Kidney glomerular epithelial cell (primary cell): ENCODE measurements around the gene DOCK4.

Experiments used
- DNase-seq: peaks from one replicate; lab custom pipeline; 2025; lab: John Stamatoyannopoulos, UW

The DOCK4 gene

DNA sequence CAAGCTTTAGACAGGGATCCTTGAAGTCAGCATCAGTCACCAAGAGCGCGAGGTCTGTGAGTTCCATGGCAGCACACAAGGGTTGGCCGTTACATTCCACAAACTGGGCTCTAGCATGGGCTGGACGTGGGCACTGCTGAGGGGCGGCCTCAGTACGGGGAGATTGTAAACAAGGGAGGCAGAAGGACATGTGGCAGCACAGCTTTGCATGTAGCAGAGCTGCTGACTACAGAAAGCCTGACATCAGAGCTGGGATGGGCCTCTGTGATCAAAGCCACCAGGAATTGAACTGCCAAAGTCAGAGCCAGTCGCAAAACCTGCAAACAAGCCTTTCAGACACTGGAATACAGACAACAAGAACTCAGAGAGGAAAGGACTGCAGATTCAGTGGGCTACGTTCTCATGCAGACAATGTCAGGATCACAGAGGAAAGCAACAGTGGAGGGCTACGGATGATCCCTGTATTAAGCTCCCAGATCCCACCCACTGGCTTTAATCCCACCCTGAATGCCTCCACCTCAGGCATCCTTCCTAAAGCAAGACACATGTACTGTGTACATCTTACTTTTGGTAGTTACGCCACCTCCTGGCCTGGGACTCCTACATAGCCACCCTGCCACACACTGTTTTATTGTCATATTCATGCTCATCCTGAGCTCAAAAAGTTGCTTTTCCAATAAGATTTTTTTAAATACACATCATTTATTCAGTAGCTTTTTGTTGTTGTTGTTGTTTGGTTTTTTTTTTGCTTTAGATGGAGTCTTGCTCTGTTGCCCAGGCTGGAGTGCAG, 352.8 kb downstream of the DOCK4 start:
- DNase-seq: no peak

DNA sequence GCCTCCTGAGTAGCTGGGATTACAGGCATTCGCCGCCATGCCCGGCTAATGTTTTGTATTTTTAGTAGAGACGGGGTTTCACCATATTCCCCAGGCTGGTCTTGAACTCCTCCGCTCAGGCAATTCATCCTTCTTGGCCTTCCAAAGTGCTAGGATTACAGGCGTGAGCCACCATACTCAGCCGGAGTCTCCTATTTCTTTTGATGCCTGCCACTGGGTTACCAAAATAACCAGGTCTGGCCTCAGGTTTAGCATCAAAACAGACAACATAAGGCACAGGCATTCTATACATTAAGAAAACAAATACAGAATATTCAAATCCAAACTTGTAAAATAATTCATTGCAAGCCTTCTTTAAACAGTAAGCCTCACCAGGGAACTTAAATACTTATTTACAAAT, 354.1 kb downstream of the DOCK4 start:
- no peak for DNase-seq

DNA sequence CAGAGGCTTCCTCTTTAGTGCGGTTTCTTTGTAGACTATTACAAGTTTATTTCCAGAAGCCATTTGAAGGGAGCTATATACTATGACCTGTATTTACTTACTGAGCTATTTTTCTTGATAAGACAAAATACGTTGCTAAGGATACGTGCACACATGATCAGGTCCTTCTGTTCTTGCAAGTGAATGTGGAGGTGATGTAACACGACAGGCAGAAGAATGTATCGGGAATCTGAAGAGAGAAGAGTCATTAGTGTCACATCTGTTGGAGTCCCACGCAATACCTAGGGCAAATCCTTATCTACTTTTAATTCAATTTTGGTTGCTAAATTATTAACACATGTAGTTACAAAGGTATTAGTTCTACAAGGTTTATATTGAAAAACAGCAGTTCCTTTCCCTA, 359.3 kb downstream of the DOCK4 start:
- no peak for DNase-seq

DNA sequence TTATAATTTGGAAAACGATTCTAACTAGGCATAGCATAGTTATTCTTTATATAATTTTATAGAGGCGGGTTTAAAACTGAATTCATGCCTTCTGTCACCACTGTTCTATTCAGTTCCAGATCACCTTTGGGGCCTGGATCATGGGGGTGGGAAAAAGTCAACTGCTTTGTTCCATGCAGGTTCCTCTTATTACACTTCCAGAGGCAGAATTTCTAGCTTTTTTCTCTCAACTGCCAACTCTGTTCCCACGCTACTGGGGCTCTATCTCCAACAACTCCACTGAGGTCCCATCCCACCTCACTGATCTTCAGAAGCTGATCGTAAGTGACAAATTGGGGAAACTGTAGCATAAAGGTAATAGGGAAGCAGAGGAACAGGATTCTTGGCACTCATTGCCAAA, 360.3 kb downstream of the DOCK4 start:
- DNase-seq: no peak

DNA sequence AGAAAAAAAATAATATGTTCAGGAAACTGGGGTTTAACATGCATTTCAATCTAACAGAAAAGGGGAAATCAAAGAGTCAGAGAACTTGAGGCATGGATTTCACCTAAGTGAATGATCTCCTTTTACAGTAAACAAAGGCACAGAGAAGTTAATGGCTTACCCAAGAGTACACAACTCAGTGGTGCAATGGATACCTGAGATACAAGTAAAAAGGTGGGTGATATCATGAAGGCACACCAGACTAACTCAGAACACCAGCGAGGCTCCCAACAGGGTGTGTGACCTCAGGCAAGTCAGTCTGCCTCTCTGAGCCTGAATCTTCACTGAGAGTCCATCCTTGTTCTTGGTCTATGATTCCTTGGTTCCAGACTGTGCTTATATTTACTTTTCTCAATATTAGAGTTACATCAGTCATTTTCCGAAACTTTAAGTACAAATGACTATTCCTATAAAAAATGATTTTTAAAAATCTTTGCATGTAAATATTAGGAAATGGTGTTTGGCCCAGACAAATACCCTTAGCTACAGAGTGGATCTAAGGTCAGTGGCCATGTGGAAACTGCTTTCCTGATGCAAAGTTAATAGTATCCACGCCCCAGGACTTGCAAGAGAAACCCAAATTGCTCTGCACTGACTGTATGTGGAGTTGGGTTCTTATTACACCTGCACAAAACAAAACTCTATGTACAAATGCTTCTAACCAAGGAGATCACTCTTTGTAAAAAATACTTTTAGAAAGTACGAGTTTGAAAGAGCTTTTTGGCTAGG, 361.1 kb downstream of the DOCK4 start:
- no peak for DNase-seq

DNA sequence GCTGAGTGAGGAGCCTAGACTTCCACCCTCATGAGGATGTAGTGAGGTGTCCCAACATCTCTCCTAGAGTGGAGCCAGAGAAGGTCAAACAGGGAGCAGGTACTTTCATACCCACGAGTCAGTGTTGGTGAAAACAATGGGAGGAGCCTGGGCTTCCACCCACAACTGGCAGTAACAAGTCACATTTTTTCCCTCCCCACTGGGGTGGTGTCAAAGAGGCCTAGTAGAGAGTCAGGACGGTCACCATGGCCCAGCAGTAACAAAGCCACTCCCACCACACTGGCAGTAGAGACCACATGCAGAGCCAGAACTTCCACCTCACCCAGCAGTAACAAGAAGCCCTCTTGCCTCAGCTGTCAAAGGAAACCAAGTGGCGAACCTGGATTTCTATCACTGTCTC, 363.7 kb downstream of the DOCK4 start:
- DNase-seq: no peak

DNA sequence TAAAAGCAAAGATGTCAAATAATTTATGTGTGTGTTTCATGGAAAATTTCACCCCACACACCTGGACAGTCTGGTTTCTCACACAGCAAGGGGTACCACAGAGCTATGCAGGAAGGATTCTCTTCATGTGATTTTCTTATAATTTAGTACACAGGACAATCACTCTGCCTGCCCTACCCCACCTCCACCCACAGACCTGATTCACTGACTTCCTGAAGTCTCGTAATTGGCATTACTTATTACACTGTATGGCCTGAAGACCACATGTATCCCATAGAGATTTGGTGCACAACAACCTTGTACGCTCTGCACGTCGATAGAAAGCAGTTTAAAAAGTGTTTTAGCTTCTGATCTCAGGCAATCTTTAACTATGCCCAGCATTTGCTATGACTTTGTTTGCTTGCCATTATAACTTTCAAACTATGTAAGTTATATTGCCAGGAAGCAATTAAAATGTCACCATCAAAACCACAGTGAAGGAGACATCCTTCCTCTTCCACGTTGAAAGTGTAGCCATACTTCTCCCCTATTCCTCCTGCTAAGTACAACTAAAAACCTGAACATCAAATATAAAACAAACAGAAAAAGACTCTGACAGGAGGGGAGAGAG, 364.5 kb downstream of the DOCK4 start:
- no peak for DNase-seq

DNA sequence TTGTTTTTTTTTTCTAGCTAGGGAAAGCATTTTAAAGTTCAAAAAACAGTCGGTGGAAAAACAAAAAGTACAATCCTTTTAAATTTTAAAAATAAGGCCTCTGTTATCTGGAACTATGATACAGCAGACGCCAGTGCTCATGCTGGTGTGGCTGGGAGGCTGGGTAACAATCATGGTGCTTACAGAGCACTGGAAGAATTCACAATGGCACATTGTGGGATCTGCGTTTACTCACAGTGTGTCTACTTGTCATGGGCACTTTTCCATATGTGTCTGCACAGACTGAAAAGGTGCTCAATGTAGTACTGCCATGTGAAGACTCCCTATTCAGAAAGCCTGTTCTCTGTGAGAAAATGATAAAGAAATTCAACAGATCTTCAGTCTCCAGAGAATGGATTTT, 365.7 kb downstream of the DOCK4 start:
- DNase-seq: no peak

DNA sequence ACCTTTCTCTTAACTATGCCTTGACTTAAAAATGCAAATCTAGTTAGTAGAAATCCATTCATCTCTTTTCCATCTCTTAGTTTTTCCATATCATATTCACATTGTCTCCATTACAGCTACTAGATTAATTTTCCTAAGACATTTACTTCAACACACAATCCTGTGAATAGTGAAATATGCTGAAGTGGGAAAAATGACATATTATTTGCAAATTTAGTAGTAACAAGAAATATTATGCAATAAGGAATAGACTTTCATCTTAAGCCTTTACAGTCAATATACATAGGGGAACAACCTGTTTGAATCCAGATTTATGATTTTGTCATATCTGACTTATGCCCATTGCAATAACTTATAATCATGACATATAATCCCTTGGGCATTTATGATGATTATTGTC, 366.9 kb downstream of the DOCK4 start:
- DNase-seq: no peak

DNA sequence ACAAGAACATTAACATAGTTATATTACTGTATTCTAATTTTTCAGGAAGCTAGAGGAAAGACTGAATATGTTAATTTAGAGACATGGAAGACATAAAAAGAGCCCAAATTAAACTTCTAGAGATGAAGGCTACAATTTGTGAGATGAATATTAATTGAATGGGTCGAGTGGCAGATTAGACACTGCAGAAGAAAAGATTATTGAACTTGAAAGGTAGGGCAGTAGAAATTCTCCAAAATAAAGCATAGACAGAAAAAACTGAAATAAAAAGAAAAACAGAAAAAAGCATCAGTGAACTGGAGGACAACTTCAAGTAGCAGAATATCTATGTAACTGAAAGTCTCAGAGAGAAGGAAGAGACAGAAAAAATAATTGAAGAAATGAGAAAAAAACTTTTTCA, 369.6 kb downstream of the DOCK4 start:
- no peak for DNase-seq

DNA sequence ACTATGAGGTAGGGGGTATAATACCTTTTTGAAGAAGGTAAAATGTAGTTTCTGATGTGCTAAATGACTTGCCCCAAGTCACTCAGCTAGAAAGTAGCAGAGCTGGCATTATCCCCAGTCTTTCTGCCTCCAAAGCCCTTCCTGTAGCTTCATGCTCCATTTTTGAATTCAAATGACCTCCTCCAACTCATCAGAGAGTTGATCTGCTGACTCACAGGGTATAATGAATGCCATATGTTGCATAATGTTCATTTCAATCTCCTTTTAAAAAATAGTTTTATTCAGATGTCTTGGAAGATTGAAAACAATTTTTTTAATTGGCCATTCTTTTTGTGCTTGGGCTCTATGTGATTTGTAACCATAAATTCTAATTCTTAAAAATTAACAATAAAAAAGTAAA, 371.1 kb downstream of the DOCK4 start:
- DNase-seq: peak; percentile 2

DNA sequence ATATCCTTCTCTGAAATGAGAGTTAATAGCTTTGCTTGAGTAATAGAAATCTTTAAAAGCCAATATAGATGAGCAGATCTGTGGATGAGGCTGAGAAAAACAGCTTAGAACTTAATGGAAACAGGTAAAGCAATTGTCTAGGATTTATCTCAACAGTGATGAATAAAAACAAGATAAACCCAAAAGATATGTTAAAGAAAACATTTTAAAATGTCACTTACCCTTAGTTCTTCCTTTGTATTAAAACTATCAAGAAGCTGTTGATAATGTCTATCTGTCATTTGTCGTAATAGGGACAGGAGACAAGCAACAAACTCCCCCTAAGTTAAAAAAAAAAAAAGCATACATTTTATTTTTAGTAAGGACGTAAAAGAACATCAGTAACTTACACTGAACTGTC, 371.8 kb downstream of the DOCK4 start:
- DNase-seq: no peak

DNA sequence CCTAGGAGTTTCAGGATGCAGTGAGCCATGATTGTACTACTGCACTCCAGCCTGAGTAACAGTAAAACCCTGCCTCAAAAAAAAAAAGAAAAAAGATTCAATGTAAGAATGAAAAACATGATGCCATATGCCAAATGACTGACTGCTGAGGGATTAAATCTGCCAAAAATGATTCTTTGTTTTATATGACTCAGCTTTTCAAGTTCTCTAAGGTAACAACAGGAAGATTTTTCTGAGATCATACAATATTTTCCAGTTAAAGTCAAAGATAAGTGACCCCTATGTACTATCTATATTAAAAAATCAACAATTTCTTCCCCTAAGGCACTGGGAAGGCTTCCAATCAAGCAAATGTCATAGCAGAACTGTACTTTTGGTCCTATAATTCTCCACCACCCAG, 372.7 kb downstream of the DOCK4 start:
- DNase-seq: no peak

DNA sequence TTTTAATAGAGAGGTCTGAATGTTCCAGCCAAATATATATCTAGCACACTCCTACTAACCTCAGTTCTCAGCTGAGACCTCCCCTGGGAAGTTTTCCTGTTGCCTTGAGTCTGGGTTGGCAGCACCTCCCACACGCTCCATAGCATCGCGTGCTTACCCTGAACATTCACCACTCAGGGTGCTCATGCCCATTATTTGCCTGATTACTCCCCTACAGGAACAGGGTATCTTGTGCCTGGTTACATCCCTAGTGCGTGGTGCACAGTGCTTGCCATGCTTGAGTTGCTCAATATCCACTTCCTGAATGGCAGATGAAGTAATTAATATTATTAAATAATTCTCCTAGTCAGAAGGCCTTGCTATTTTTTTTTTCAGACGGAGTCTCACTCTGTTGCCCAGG, 374.0 kb downstream of the DOCK4 start:
- no peak for DNase-seq

DNA sequence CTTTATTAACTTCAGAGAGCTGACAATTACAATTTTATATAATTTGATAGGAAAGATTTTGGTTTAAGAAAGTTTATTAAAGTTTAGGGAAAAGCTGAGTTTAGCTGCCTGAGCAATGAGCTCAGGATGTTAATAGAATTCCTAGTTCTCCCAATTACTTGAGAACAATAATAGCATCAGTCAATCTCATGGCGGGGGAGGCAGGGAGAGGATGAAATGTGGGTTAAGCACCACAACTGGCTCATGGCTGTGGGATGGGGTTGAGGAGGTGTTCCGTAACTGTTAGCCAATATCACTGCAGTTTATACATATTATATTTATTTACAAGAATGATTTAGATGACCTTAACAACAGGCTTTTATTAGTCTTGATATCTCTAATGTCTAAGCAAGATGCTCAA, 377.0 kb downstream of the DOCK4 start:
- DNase-seq: no peak

DNA sequence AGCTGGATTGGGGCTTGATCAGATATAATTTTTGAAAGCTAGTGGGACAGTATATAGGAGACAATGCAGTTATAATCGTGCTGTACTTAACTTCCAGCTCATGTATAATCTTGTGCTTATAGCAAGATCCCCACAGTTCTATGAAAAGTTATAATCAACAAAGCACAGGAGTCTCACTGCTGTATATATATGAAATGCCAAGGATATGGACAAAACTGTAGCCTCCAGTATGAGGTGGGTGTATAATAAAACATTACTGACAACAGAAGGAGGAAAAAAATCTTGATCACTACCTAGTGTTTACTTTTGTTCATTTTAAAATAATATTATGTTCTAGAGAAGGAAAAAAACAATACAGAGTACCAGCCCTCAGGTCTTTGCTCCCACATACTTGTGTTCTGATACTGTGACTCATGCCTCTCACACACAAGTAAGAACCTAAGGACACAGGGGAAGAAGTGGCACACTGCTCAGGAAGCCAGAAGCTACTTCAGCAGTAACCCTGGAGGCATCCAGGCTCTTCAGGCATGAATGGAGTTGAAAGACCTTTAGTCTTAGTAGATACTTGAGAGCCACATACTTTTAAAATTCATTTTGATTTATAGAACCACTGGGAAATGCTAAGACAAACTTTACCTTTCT, 378.2 kb downstream of the DOCK4 start:
- peak; percentile 59 for DNase-seq

DNA sequence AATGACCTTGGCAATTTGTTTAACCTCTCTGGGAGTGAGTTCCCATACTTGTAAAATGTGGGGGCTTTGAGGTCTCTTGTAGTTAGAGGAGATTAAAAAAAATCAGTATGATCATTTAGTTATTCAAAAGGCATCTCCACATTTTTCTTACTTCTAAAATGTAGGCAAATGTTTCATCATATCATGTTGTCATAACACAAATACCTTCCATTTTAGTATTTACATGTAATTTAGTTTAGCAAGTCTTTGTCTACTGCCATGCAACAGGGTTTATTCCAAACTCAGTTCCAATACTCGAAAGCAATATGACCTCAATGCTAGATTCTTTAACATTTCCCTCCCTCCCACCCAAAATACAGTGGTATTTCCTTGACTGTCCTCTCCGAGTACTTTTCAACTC, 381.2 kb downstream of the DOCK4 start:
- no peak for DNase-seq

DNA sequence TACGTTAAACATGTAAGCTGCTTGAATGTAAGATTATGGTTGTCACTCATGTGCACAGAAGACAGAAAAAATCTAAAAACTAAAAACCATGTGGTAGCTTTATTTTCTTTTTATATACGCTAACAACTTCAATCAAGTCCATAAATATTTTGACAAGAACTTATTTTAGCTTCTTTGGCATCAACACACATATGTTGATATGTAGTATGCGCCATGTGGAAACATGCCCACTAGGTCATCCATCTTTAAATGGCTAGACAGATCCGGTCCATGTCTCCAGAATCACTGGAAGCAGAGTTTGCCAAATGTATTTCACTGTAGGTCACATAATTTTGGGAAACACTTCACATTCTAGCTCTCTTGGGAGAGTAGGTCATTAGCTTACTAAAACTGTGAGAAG, 382.4 kb downstream of the DOCK4 start:
- DNase-seq: no peak

DNA sequence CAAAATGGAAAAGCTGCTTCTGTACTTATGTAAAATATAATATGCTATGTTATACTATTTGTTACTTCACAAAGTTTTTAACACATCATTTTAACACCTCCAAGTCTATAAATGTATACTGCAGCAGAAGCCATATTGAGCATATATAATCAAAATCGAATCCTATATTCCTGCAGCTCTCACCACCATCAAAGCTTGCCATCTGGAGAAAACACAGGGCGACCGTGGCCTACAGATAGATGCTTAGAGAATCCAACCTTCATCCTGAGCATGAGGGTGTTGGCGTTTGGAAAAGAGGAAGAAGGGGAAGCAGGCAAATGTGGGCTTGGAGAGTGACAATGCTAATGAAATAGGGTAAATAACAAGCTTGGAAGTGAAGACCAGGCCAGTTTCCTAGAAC, 385.2 kb downstream of the DOCK4 start:
- DNase-seq: no peak

DNA sequence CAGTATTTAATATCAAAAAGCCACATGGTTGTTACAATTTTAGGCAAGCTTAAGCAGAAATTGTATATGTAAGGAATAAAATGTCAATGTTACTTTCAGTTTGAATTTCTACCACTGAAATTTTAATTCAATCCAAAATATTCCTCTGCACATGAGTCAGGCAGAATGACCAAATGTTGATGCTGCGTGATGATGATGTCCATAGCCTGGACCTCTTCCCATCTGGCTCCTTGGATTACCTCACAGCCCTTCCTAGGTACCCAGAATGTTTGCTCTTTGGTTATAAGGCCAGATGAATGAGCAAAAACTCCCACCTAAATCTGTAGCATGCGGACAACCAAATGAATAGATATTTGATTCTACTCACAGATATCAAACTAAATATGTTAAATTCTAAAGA, 385.6 kb downstream of the DOCK4 start:
- no peak for DNase-seq

DNA sequence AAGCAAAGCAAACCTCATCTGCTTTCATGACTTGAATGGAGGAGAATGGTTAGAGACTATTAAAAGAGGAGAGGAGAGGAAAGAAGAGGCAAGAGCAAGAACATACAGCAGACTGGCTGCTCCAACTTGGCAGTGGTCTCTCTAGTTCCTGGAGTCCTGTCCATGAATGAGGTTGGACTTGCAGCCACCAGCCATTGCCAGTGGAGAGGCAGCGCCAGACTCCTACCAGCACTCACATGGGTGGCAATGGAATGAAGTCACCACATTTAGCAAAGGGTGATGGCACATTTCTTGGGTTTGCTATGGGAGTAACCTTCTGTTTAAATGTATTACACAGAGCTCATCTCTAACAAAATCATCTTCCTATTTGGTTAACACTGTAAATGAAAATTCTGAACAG, 386.1 kb downstream of the DOCK4 start:
- no peak for DNase-seq

DNA sequence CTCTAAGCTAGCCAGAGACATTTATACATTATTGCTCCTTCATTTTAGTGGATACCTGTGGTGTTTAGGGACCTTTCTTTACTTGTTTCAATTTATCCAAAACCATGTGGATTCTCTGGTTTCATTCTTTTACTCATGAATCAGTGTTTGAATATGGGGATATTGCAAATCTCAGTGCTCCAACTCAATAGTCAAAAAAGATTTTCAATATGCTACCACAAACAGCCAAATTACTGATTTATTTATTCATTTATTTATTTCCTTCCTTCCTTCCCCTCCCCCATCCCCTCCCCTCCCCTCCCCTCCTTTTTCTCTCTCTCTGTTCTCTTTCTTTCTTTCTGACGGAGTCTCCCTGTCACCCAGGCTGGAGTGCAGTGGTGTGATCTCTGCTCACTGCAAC, 390.8 kb downstream of the DOCK4 start:
- DNase-seq: no peak

DNA sequence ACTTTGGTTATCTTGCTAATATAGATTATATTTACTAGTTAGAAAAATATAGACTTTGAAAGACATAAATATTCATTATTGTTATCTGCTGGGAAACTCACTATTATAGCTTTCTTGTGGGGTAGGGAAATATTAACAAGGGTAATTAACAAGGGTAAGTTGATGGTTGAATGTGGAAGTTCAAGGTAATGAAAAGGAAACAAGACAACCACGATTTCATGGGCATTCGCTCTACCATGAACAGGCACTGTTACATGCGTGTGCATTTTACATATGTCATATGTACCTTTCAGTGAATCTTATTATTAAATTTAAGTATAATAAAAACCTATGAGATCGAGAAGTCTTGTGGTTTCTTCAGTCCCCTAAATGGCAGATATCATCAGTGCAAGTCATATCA, 392.9 kb downstream of the DOCK4 start:
- DNase-seq: no peak
